ENCODE data around the gene EXOC3.
"Not testable (repeated sequence)": the region's sequence is repeated elsewhere in the genome, so short reads cannot be mapped to it uniquely, and the experiment has no call there.

EXOC3 gene

GRCh38 chr5:407051-407450 is 35.9 kb upstream of the EXOC3 start:
- DNase-seq (ENCODE audit: low read depth in 2 of 2, low spot score in 1 of 2): no peak

GRCh38 chr5:407801-408268 is 35.1 kb upstream of the EXOC3 start:
- DNase-seq (ENCODE audit: low read depth in 2 of 2, low spot score in 1 of 2): no peak

GRCh38 chr5:410911-411517 is 32.0 kb upstream of the EXOC3 start:
- no peak for DNase-seq (ENCODE audit: low read depth in 2 of 2, low spot score in 1 of 2)

- no peak for DNase-seq (ENCODE audit: low read depth in 2 of 2, low spot score in 1 of 2)
Measured at GRCh38 chr5:411728-412127, 31.2 kb upstream of the EXOC3 start.

GRCh38 chr5:414991-415927 is 27.7 kb upstream of the EXOC3 start:
- DNase-seq (ENCODE audit: low read depth in 2 of 2, low spot score in 1 of 2): not testable (repeated sequence)

- DNase-seq (ENCODE audit: low read depth in 2 of 2, low spot score in 1 of 2): no peak
Measured at GRCh38 chr5:415928-416635, 26.9 kb upstream of the EXOC3 start.

GRCh38 chr5:416636-416960 is 26.4 kb upstream of the EXOC3 start:
- DNase-seq (ENCODE audit: low read depth in 2 of 2, low spot score in 1 of 2): no peak

GRCh38 chr5:417301-418161 is 25.4 kb upstream of the EXOC3 start:
- no peak for DNase-seq (ENCODE audit: low read depth in 2 of 2, low spot score in 1 of 2)

- DNase-seq (ENCODE audit: low read depth in 2 of 2, low spot score in 1 of 2): no peak
Measured at GRCh38 chr5:418162-419121, 24.5 kb upstream of the EXOC3 start.

GRCh38 chr5:419970-420369 is 23.0 kb upstream of the EXOC3 start:
- no peak for DNase-seq (ENCODE audit: low read depth in 2 of 2, low spot score in 1 of 2)

- no peak for DNase-seq (ENCODE audit: low read depth in 2 of 2, low spot score in 1 of 2)
Measured at GRCh38 chr5:420632-421286, 22.2 kb upstream of the EXOC3 start.

- DNase-seq (ENCODE audit: low read depth in 2 of 2, low spot score in 1 of 2): no peak
Measured at GRCh38 chr5:421287-421880, 21.6 kb upstream of the EXOC3 start.

GRCh38 chr5:421901-422300 is 21.1 kb upstream of the EXOC3 start:
- no peak for DNase-seq (ENCODE audit: low read depth in 2 of 2, low spot score in 1 of 2)

- no peak for DNase-seq (ENCODE audit: low read depth in 2 of 2, low spot score in 1 of 2)
Measured at GRCh38 chr5:422323-423232, 20.4 kb upstream of the EXOC3 start.

GRCh38 chr5:423233-423565 is 19.8 kb upstream of the EXOC3 start:
- DNase-seq (ENCODE audit: low read depth in 2 of 2, low spot score in 1 of 2): no peak

- DNase-seq (ENCODE audit: low read depth in 2 of 2, low spot score in 1 of 2): no peak
Measured at GRCh38 chr5:423626-424261, 19.2 kb upstream of the EXOC3 start.

GRCh38 chr5:424301-425110 is 18.5 kb upstream of the EXOC3 start:
- DNase-seq (ENCODE audit: low read depth in 2 of 2, low spot score in 1 of 2): no peak
